ENCODE measurements around the gene ATPAF2.

DNA sequence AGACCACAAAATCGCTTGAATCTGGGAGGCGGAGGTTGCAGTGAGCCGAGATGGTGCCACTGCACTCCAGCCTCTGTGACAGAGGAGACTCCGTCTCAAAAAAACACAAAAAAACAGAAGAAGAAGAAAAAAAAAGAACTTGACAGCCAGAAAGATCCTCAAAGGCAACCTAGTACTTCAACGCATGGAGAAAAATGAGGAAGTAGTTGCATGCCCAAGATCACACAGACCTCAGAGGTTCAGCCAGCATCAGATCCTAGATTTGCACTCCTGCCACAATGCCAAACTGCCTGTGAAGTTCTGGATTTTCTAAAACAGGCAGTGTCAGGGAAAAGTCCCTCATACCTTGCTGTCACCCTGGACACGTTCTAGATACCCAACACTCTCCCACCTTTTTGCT lies 1.5 kb downstream of the ATPAF2 start:
- TF ChIP-seq CTCF (IDR thresholded peaks at IDR 0.05) (no peak), POLR2A (IDR thresholded peaks at IDR 0.05) (no peak)
